H1 (cell line): ENCODE data around the gene PDZK1IP1. TPM values are rescaled to one million over a fixed set of nuclear protein-coding genes. Genes with fewer than 3 reads are reported as not detected.
A peak's percentile ranks its signal among the peaks of the same experiment; 100 is the strongest.

ENCODE experiments used
- CEBPB ChIP-seq: IDR thresholded peaks from 2 replicates; pipeline ENCODE4 v1.6.1; 2012; ENCODE audit warnings: low read depth, low read length
- CHD2 ChIP-seq: IDR thresholded peaks from 2 replicates; pipeline ENCODE4 v1.6.1; 2012; ENCODE audit warnings: low read length, improper control_type of control experiment
- EZH2 ChIP-seq: fragments of 200-600 bp; sonication (generic); IDR thresholded peaks from 2 replicates; pipeline ENCODE4 v1.7.1; 2012; ENCODE audit warnings: low read depth, mild to moderate bottlenecking, moderate library complexity, low read length, inconsistent platforms; ENCODE audit not compliant: severe bottlenecking
- GTF2F1 ChIP-seq: IDR thresholded peaks from 2 replicates; pipeline ENCODE4 v1.6.1; 2012; ENCODE audit warnings: low read depth, low read length, improper control_type of control experiment, borderline replicate concordance
- POLR2A ChIP-seq, 2 experiments: IDR thresholded peaks; 1 replicate in 1 of 2; 2 replicates in 1 of 2; pipeline ENCODE4 v1.6.1; 2011; ENCODE audit warnings: low read depth in 2 of 2, low read length in 2 of 2, mild to moderate bottlenecking in 2 of 2; ENCODE audit errors: control extremely low read depth in 1 of 2
- RAD21 ChIP-seq, 2 experiments: IDR thresholded peaks in 1 of 2; conservative IDR thresholded peaks in 1 of 2; 2 replicates each; pipeline ENCODE4 v1.6.1; 2011; ENCODE audit warnings: low read depth in 2 of 2, low read length in 2 of 2, improper control_type of control experiment in 1 of 2, inconsistent platforms in 1 of 2, mild to moderate bottlenecking in 1 of 2, moderate library complexity in 1 of 2
- SIN3A ChIP-seq, 2 experiments: IDR thresholded peaks in 1 of 2; conservative IDR thresholded peaks in 1 of 2; 2 replicates each; pipeline ENCODE4 v1.6.1; 2011 to 2012; ENCODE audit warnings: low read length in 2 of 2, improper control_type of control experiment in 1 of 2, low read depth in 1 of 2, mild to moderate bottlenecking in 1 of 2
- SRF ChIP-seq: IDR thresholded peaks from 2 replicates; pipeline ENCODE4 v1.6.1; 2011; ENCODE audit warnings: mild to moderate bottlenecking, low read depth, low read length, moderate library complexity
- polyA plus RNA-seq, 7 experiments: library from polyadenylated mRNA; depleted of rRNA in 3 of 7; stranded (reverse) in 5 of 7; unstranded in 2 of 7; fragments of >200 nt in 5 of 7; fragments of 200-250 nt in 2 of 7; gene quantifications; 1 replicate in 5 of 7; 2 replicates in 1 of 7; 4 replicates in 1 of 7; pipeline versions ENCODE4 v1.2.1 to v1.2.3, GENCODE V29; 2011 to 2013; ENCODE audit warnings: missing spikeins in 2 of 7, mixed read lengths in 2 of 7
- total RNA-seq: library from RNA; stranded (reverse); fragmentation: NEBNext Ultra II Directional; extraction: Animal tissue kit (Norgen Biotek cat#: 25700); gene quantifications from 2 replicates; pipeline ENCODE4 v1.2.1, GENCODE V29; 2021
- TF ChIP-seq, protein P1 (sequence below): IDR thresholded peaks from 2 replicates; pipeline ENCODE4 v1.6.1; 2011; ENCODE audit warnings: low read length, improper control_type of control experiment

The PDZK1IP1 gene
- total and polyA plus RNA-seq, 2 of the 8 experiments (the other 6 are each of a cell fraction or from before 2014, with no cell fraction given): 0.17 TPM; not detected in 1

DNA sequence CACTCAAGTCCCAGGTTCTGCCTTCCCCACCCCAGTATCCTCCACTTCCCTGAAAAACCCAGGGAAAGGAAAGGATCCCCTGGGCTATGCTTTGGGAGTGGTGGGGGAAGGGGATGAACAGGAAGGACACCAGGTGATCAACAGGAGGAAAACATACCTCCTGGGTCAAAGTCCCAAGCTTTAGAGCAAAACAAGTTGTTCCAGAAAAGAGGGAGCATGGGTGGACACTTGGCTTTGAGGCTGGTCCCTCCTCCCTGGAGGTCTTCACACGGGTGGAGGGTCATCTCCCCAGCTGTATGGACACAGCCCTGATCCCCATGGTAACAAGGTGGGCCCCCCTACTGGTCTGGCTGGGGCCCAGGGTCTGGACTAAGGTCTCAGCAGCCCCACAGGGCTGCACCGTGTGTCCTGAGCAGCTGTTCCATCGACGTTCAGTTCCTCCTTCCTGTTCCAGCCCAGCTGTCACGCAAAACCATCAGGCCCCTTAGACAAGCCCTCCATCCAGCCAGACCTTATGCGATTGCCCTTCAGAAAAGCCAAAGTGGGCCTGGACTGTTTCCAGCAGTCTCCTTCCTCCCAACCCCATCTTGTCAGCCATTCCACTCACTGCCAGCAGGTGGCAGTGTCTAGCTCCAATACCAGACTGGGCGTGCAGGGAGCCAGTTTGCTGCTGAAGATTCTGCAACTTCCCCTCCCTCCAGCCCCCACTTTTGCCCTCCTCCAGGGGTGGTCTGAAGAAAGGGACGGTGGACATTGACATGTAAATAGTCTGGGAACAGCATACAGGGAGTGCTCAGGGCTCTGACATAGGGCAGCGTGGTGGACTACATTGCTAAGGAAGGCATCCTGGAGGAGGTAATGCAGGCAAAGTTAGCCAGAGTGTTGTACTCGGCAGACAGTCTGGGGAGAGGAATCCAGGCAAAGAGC, 2.9 kb upstream of the PDZK1IP1 start (continued):
- TF ChIP-seq, protein P1, sequence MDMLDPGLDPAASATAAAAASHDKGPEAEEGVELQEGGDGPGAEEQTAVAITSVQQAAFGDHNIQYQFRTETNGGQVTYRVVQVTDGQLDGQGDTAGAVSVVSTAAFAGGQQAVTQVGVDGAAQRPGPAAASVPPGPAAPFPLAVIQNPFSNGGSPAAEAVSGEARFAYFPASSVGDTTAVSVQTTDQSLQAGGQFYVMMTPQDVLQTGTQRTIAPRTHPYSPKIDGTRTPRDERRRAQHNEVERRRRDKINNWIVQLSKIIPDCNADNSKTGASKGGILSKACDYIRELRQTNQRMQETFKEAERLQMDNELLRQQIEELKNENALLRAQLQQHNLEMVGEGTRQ: no peak
- TF ChIP-seq POLR2A (IDR thresholded peaks at IDR 0.05; ENCODE audit: control extremely low read depth in 1 of 2, low read depth in 2 of 2, low read length in 2 of 2) (no peak), SIN3A (conservative IDR thresholded peaks at IDR 0.05 in 1 of 2, IDR thresholded peaks at IDR 0.05 in 1 of 2; ENCODE audit: low read depth in 1 of 2, low read length in 2 of 2) (peak; percentile 76 to 96; a peak in 2 of 4 replicates), GTF2F1 (0 out of 2 replicates have a peak, but pooled peaks have one; percentile 48), EZH2 (no peak), CEBPB (peak; percentile 61), SRF (no peak), RAD21 (IDR thresholded peaks at IDR 0.05 in 1 of 2, conservative IDR thresholded peaks at IDR 0.05 in 1 of 2; ENCODE audit: low read depth in 2 of 2, low read length in 2 of 2) (peak; percentile 90 to 92), CHD2 (no peak)
